D341Med (cell line): Measurements from ENCODE around the gene CTNNA3.

Experiments
- DNase-seq: peaks from one replicate; pipeline ENCODE4 v3.0.0; 2012; ENCODE audit warnings: low spot score

Gene CTNNA3

DNA sequence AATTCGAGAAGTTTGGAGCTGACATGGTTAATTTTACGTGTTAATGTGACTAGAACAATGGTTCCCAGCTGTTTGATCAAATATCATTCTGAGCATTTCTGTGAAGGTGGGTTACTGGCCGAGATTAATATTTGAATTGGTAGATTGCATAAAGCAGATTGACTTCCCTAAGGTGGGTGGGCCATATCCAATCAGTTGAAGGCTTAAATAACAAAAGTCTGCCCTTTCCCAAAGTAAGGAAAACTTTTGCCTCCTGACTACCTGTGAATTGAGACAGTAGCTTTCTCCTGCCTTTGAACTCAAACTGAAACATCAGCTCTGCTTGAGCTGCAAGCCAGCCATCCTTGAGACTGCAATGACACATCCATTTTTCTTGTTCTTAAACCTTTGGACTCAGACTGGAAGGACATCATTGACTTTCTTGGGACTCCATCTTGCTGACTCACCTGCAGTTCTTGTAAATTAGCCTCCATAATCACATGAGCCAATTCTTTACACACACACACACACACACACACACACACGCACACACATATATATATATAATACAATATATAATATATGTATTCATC is 833.2 kb downstream of the CTNNA3 start:
- no peak for DNase-seq

DNA sequence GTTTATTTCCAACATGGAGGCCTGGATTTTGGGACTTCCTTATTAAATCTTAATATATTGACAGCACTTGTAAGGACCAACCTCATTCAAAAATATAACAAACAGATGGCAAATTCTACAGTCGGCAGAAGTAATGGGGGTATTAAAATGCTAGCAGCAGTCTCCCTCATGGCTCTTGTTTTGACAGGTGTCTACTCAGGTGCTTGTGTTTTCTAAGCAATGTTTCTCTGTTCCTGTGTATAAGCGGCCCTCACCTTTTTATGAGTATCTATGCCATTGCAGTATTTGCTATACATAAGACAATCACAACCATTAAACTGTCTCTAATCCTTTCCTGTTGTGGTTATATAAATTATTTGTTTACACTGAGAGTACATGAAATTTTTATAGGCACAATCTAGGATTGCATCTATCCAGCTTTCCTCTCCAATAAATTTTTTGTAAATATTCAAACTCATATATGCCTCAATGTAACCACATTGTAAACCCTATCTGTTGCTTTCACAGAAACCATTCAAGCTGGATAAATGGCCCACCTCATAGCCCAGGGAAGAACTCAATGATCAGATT is 835.5 kb downstream of the CTNNA3 start:
- DNase-seq = no peak

DNA sequence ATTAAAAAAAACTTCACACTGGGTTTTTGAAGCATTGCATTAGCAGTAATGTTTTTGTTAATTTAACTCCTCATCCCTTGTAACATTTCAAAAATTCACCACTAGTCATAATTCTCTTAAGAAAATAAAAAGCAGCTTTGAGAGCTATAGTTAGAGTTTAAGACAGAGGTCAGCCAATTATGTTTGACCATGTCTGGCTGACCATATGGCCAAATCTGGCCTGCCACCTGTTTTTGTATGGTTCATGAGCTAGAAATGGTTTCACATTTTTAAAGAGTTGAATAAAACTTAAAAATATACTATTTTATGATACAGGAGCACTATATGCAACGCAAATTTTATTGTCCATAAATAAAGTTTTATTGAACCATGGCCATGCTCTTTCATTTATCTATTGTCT is 843.2 kb downstream of the CTNNA3 start:
- DNase-seq = no peak

DNA sequence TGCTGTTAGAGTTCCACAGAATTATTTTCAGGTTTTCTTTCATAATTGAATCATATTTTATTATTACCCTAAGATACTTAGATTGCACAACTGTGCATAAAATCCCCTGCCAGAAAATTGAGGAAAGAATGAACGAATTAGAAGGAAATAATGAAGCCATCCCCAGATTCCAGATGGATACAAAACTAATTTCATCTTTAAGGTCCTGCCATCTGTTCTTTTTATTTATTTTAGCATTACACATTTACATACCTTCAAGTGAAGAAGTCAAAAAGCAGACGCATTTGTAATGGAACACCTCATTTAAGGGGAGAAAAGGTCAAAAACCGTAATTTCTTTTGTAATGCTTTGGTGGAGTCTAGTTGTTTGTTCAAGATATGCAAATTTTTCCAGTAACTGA is 847.1 kb downstream of the CTNNA3 start:
- no peak for DNase-seq

DNA sequence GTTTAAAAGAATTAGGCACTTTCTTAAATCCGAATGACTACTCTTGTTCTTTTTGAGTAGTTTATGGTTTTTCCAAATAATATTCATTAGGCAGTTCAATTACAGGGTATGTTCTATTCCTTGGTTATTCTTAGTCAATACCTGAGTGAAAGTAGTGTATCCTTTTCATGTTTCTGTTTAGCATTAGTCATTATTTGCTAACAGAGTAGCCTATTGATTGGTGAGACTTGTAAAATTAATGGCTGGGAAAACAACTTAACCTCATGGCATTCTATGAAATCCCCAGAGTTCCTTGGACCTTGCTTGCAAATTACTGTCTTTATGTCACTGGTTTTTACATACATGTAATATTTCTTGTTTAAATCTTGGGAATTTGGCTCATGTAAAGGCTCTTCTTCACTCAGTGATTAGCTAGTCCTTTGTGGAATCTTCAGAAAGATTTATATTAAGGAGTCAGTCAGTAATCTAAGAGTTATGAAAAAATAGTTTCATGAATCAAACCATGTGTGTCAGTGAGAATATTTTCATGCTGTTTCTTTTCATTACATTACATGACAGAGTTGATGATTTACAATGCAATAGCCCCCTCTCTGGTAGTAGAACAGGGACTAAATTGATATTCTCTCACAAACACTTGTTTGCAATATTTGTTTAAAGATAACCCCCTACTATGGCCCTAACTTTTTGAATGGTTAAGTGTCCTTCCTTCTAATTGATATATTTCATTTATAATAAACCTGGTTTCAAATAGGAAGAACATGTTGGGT is 851.6 kb downstream of the CTNNA3 start:
- no peak for DNase-seq

DNA sequence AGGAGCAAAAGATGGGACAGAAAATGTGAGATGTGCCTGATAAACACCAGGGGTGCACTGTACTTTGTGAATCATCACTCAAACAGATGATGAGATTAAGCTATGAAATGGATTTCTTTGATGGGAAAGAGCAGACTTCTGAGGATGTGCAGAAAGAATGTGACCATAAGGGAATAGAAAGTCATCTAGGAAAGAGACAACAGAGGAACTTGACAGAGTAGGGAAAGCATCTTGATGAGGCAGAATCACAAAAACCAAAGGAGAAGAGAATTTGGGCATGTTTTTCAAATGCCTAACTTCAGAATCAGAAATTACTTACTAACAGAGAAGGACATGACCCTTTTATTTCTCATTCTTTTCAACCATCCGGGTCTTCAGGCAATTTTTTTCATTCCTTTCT is 852.6 kb downstream of the CTNNA3 start:
- DNase-seq = no peak

DNA sequence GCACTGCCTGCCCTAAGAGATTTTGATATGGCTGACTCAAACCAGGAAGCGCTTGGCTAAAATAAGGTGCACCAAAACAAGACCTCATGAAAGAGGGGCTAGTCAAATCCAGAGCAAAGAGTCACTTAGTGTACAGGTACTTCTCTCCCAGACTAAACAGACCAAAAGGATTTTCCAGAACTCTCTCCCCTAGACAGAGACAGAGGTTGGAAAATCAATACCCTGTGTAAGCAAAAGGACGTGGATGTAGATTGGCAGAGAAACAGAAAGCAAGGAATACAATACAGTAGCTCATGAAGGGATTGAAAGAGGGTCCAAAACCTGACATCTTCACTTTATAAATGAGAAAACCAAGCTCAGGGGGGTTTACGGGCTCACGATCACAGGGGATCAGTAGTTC is 853.1 kb downstream of the CTNNA3 start:
- DNase-seq = no peak

DNA sequence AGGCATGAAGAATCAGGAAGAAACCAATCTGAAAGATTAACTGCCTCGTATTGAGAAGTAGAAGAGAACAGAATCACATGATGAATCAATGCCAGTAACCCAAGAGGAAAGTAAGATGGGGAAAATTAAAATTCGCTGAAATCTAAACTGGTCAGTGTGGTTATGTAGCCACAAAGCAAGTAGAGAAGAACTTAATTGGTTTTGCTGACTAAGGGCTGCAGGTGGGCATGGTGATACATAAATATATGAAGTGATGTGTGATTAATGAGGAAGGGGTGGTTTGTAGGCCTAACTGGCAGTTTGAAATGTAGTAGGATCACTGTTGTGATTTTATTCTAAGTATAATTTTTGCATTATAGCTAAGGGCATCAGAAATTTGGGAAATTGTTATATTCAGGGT is 853.6 kb downstream of the CTNNA3 start:
- DNase-seq = no peak

DNA sequence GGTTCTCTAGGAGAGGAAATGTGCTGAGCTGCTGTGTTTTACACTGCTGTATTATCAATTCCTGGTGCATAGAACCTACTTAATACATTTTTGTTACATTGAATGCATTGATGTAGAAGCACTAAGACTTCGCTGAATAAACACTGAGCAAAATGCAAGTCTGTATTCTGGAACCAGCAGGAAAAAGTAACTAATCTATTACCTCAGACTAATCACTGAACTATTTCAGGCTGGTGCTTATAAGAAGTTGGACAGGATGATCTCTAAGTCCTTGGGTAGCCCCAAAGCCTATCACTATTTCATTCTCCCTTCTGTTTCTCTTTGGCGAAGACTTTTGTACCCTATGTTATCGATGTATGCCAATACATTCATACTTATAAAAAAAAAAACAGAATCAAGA is 857.3 kb downstream of the CTNNA3 start:
- no peak for DNase-seq

DNA sequence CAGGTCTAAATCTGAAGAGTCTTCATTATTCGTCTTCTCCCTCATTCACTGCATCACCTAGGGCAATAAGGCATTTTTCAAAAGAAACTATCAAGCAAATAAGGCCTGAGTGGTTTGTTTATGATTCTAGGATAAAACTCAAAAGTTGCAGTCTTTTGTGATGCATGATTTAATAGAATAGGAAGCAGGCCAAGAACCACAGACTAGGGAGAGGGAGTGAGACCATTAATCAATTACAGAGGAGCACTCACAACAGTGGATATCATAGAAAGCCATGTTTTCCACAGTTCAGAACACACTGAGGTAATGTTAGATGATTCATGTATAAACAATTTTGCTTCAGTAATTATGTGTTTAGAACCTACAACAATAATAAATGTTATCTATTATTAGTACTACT is 858.0 kb downstream of the CTNNA3 start:
- no peak for DNase-seq

DNA sequence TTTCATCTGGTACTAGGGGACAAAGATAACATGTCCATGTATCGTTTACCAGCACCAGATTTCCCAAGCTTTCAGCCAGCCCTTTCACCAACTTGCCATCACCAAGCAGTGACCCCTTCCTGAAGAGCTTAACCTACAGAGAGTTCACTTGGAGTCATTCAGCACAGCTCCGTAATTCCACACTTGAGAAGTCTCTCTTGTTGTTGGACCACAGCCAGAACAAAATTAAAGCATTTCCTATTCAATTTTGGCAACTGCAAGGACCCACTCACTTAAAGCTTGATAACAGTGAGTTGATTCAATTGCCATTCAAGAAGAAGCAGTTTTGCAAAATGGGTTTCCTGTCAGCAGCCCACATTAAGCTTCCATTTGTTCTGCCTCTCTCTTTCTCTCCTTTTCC is 858.7 kb downstream of the CTNNA3 start:
- no peak for DNase-seq

DNA sequence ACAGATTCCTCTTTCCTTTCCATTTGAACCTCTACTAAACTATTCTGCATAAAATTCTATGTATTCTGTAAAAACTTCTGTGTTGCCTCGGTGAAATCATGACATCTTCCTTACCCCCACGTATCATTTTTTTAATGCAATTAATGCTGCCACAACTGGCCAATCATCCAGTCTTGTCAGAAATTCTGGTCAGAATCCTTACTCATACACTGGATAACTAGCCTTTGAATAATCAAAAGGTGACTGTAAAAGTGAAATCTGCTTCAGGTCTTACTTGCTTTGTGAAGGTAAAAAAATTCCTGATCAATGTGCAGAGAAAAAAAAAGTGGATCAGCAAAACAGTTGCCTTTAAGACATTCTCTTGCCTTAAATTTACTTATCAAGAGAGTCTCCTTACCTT is 859.2 kb downstream of the CTNNA3 start:
- no peak for DNase-seq

DNA sequence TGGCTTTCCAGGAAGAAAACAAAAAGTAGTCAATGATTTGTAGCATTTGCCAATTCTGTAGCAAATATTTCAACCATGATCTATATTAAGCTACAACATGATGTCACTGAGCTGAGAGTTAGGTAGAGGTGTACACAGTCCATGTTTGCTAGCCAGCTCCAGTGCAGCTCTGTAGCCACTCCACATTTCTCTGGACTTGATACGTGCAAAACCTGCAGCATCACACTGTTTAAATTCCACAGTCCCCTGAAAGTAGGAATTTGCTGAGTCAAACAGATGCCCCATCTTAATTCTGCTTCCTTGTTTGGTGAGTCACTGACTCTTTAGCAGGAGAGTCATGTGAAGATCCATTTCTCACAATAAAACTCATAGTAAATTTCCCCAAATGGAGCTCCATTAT is 859.9 kb downstream of the CTNNA3 start:
- no peak for DNase-seq

DNA sequence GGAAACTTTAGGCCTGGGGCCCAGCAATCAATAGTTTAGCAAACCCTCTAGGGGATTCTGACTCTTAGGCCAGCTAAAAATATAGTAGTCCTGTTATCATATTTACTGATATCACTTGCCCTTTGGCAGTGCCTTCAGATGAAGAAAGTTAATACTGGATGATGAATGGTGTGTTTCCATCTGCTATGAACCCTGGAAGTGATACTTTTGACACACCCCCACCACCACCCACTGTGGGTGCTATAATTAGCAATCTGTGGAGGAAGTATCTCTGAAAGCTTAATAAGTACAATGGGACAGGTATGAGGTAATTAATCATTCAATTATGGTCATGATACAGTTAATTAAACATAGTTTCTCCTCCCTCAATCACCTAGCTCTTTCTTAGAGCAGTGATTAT is 860.6 kb downstream of the CTNNA3 start:
- no peak for DNase-seq

DNA sequence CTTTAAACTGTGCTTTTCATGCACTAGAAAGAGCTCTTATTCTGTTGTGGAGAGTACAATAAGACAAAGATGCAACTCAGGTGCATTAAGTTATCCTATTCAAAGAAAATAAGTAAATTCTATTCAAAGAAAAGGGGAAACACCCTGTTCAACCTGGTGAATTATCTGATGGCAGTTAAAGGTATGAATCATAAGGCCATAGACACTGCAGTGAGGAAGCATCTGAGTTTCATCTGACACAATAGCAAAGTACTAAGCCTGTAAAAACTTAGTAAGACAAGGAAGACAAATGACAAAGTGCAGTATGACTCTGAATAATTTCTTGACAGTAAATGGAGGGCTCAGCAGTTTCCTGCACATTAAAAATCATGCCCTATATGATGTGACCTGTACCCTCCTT is 861.2 kb downstream of the CTNNA3 start:
- no peak for DNase-seq

DNA sequence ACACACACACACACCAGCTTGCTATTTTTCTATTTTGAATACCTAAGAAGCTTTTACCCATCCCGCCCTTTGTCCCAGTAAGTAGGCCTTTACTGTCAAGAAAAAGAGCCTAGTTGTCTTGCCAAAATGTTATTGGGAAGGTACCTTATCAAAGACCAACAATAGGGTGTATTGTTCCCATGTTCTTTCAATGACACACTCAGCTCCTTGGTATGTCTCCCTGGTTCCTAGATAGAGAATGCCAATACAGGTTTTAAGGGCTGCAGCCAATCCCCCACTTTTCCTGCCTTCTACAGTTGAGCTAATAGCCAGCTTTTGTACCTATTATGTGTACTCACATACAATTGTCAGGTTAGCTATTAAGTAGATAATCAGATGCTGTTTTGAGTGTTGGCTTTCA is 862.1 kb downstream of the CTNNA3 start:
- no peak for DNase-seq

DNA sequence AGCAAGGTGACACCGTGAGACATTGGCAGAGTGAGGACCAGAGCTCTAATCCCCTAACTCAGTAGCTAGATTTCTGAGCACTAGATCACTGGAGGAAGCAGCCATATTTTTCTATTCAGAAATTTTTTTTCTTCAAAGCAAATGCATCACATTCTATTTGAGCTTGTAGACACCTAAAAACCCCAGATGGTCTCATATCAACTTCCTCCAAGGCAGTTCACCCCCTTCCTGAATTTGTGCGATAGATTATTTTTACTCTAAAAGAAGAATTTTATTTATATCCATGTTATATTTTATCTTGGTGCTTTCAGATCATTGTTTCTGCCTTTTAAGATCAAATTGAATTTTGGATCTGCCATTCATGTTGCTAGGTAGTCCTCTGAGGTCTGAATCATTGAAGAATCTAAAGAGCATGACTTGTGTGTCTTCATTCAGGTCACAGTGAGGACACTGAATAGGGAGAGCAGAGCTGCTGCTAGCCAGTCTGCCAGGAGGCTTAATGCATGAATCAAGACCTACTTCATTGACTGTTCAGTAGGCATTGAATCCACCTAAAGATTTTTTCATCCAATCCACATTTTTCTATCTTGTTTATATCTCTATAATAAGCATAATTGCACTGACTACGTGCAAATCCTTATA is 863.1 kb downstream of the CTNNA3 start:
- DNase-seq = no peak

DNA sequence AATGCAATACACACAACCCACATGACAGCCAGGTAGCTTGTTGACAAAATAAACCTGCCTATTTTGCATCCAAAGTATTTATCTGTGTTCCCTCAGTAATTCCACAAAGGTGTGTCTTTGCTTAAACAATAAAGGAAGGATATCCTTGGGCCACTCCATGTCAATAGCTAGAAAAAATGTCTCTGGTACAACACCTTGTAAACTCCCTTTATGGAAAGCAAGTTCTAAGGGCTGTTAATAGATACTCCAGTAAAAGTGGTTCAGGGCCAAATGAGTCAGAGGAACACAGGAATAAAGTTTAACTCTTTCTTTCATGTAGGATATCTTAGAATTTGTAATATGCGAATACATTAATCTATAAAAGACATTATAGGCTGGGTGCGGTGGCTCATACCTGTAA is 867.0 kb downstream of the CTNNA3 start:
- no peak for DNase-seq

DNA sequence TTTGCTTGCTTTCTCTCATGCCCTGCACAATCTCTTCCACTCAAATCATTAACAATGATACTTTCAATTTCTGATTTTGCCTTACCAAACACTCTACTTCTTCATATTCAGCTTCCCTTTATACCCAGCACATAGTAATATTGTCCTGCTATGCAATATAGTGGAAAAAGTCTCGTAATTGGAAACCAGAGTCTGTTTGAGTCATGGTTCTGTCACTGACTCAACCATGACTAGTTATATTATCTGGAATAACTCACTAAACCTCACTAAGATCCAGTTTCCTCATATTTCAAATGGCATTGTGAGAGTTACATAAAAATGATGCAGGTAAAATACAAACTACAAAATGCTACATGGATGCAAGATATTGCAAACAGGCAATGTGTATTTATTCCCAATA is 868.6 kb downstream of the CTNNA3 start:
- no peak for DNase-seq

DNA sequence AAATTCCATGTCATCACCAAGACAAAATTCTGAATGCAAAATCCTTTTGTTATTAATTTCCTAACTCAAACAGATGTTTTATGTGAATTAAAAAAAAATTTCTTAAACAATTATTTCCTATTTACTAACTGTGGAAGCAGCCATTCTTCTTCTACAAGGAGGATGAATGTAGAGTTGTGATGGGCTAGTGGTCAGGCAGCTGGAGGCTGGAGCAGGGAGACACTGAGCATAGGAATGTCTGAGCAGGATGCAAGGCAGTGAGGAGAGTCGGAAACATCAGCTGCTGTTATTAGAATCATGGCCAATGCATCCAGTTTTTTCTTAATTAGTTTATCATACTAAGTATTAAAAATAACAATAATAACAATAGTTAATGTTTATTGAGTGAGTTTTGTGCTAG is 872.7 kb downstream of the CTNNA3 start:
- DNase-seq = no peak

DNA sequence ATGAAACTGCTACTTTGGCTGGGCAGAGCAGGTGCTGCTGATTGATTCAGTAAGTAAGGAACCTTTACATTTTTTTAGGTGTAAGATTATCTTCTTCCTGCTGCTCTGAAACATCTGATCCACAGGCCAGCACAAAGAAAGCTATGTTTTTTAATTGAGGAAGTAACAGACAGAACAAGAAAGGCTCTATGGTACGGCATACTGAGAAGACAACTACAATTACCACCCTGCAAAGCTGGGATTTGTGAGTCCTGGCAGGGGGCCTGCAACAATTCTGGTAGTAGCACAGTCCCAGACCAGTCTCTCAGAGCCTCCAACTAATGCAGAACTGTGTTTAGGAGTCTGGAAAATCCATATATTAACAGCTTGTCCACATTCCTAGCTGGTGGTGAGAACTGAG is 873.2 kb downstream of the CTNNA3 start:
- DNase-seq = no peak

DNA sequence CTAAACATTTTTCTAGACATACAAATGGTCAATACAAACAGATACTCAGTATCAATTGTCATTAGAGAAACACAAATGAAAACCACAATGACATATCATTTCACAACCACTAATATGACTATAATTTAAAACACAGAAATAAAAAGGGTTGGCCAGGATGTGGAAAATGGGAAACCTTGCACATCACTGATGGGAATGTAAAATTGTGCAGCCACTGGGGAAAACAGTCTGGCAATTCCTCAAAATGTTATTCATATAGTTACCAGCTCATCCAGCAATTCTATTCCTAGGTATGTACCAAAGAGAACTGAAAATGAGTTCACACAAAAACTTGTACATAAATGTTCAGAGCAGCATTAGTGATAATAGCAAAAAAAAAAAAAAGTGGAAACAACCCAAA is 876.3 kb downstream of the CTNNA3 start:
- DNase-seq = no peak

DNA sequence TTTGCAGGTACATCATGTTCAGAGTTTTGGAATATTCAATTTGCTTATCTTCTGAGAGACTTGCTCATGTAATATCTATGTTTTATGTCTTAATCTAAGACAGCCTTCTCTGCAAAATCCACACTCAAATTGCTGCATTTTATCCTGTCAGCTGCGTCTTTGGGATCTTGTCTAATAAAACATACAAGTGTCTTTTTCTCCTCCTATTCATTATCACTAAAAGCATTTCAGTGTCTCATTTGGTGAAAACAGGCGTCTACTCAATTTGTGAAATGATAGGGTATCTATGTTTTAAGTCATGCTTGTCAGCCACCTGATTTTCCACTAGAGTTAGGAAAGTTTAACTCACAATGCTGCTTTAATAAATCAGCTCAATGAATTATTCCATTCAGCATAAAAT is 882.9 kb downstream of the CTNNA3 start:
- no peak for DNase-seq
